HG03159 (cell line): ENCODE measurements around the gene COL18A1.
"Not testable (repeated sequence)": the region's sequence is repeated elsewhere in the genome, so short reads cannot be mapped to it uniquely, and the experiment has no call there.

ENCODE experiments used
- ATAC-seq: cut with Tn5 transposase; IDR thresholded peaks from one replicate; pipeline ENCODE4 v1.9.1; 2021; ENCODE audit warnings: mild to moderate bottlenecking, moderate library complexity; ENCODE audit not compliant: unreplicated experiment

Gene COL18A1

GRCh38 chr21:45513741-45514310 is 108.9 kb downstream of the COL18A1 start:
- no peak for ATAC-seq

GRCh38 chr21:45514311-45515021 is 109.5 kb downstream of the COL18A1 start:
- no peak for ATAC-seq

- ATAC-seq = no peak
Observed at GRCh38 chr21:45515241-45516061, 110.5 kb downstream of the COL18A1 start.

- ATAC-seq = no peak
Observed at GRCh38 chr21:45516071-45516670, 111.2 kb downstream of the COL18A1 start.

GRCh38 chr21:45516671-45517151 is 111.7 kb downstream of the COL18A1 start:
- no peak for ATAC-seq

- no peak for ATAC-seq
Observed at GRCh38 chr21:45517249-45518065, 112.5 kb downstream of the COL18A1 start.

GRCh38 chr21:45518742-45519141 is 113.8 kb downstream of the COL18A1 start:
- no peak for ATAC-seq

- ATAC-seq = no peak
Observed at GRCh38 chr21:45519182-45519581, 114.2 kb downstream of the COL18A1 start.

GRCh38 chr21:45521241-45521640 is 116.3 kb downstream of the COL18A1 start:
- ATAC-seq = no peak

- ATAC-seq = no peak
Observed at GRCh38 chr21:45522381-45522780, 117.4 kb downstream of the COL18A1 start.

- no peak for ATAC-seq
Observed at GRCh38 chr21:45522986-45523385, 118.0 kb downstream of the COL18A1 start.

GRCh38 chr21:45523411-45524101 is 118.6 kb downstream of the COL18A1 start:
- ATAC-seq = no peak

GRCh38 chr21:45524756-45525152 is 119.8 kb downstream of the COL18A1 start:
- no peak for ATAC-seq

- ATAC-seq = no peak
Observed at GRCh38 chr21:45525153-45525909, 120.4 kb downstream of the COL18A1 start.

GRCh38 chr21:45525910-45526306 is 120.9 kb downstream of the COL18A1 start:
- ATAC-seq = no peak

- ATAC-seq = not testable (repeated sequence)
Observed at GRCh38 chr21:45527151-45527999, 122.4 kb downstream of the COL18A1 start.

- ATAC-seq = no peak
Observed at GRCh38 chr21:45528028-45528705, 123.2 kb downstream of the COL18A1 start.
